Measurements from ENCODE around the gene PFKP.
A peak's percentile ranks its signal among the peaks of the same experiment; 100 is the strongest.

The PFKP gene

GRCh38 chr10:3071405-3072198, 4.3 kb downstream of the PFKP start:
- peak in 1 of 2 donors; percentile 24 for DNase-seq

GRCh38 chr10:3072641-3073360, 5.5 kb downstream of the PFKP start:
- no peak for DNase-seq

GRCh38 chr10:3074145-3074665, 6.9 kb downstream of the PFKP start:
- DNase-seq, result no peak

- no peak for DNase-seq
Observed at GRCh38 chr10:3074985-3075600, 7.7 kb downstream of the PFKP start.

DNA sequence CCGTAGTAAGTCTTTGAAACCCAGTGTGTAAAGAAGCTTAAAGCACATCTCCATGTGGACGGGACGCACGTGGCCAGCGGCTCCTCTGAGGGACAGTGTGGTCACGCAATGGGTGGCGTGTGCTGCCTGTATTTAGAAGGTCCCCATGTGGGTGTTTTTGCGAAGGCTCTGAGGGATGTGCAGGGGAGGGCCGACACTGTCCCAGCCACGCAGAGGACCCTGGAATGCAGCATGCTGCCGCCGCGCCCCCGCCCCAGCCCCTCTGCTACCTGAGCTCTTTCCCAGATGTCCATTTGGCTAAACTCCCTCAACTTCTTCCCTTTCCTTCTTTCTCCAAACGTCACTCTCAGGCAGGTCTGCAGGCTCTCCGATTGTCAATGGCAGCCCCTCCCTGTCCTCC, 8.8 kb downstream of the PFKP start:
- no peak for DNase-seq

- DNase-seq, result no peak
Observed at GRCh38 chr10:3077509-3077908, 10.2 kb downstream of the PFKP start.

DNA sequence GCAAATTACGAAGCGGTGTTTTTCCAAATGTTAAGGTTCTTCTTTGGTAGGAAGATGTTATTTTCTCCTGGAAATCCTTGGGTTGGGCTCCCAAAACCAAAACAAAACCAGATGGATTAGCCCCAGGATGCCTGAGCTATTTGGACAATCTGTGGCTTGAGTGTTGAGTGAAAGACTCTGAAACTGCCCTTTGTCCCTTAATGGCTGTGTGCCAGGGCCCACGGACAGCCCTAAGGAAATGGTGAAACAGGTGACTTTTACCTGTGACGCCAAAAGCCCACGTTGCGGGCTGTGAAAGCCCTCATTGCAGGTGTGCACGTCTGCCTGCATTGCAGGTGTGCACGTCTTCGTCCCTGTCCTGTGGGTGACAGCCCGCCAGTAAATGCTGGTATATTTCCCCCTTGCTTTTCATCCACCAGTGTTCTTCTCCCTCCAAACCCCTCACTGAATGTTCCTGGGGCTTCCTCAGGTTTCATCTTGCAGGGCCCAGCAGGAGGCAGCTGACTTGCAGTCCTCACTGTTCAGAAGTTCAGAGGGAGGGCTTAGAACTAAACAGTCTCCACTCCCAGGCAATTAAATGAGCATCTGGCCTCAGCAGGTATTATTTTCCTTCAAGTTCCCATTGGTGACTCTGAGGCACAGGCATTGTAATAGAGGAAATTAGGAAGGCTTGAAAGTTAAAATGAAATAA, 10.7 kb downstream of the PFKP start:
- no peak for DNase-seq

DNA sequence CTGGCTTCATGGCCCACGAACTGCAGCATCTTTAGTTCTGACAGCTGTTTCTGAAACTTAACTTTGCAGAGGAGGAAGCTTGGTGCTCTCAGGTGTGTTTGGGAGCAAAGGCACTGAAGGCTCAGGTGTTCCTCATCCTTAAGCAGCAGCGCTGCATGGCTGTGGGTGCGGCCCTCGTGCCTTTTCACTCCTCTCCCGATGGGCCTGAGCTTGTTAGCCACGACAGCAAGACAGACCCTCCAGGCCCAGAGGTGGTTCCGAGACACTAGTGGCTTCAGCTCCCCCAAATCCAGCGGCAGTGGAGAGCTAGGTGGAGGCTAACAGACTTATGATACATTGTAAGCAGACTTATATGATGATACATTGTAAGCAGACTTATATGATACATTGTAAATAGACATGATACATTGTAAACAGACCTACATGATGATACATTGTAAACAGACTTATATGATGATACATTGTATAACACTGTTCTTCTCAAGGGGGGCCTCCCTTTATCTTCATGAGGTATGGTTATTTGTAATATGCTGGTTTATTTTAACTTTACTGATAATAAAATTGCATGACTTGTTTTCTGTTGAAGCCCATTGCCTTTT, 14.1 kb downstream of the PFKP start:
- no peak for DNase-seq

GRCh38 chr10:3082290-3082689, 14.9 kb downstream of the PFKP start:
- DNase-seq, result no peak

- DNase-seq, result no peak
Observed at GRCh38 chr10:3085785-3086567, 18.6 kb downstream of the PFKP start.

DNA sequence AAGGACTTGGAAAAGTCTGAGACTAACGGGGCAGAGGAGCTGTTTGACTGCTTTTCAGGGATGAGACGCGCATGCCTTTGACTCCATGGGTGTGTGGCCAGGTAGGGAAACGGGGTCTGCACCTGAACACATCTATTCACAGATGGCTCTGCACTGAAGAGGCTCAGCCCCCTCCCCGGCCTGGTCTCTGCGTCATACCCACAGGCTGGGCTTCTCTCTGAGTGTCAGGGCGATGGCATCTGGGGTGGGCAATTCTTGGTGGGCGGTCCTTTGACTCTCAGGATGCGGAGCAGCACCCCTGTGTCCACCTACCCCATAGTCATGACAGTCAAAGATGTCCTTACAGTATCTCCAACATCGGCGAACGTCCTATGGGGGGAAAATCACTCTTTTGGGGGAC, 23.0 kb downstream of the PFKP start:
- no peak for DNase-seq

- no peak for DNase-seq
Observed at GRCh38 chr10:3090914-3091787, 23.8 kb downstream of the PFKP start.

DNA sequence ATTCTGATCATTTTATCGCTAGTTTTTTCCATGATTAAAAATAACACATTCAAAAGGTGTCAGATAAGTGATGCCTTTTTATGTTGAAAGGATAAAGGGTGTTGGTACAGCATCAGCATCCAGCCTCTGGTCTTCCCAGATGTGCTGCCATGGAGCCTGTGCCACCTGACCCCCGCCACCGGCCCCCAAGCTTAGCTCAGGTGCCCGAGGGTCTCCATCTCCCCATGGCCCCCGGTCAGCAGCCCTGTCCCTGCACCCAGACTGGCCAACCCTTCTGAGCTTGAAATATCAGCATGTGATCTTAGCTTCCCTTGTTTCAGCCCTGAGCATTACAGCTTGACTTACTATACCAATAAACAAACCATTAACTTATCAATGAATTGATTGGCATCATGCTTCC, 24.6 kb downstream of the PFKP start:
- DNase-seq, result no peak

GRCh38 chr10:3093996-3094395, 26.6 kb downstream of the PFKP start:
- no peak for DNase-seq

DNA sequence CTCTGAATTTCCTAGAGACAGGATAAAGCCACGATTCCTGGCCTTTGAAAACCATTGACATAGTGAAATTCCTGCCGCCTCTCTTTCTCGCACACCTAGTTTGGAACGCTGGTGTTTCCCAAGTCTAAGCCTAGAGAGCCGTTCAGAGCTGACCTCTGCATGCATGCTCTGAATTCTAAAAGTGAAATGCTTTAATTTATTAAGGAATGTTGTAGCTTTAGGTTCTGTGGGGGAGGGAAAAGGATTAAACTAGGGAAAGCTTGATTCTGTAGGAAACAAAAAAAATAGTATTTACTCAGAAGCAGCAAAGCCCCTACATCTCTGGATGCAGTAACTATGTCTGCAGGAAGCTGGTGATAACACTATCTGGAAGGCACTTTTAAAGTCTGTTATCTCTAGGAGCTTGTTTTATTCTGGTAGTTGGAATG, 27.3 kb downstream of the PFKP start:
- DNase-seq, result no peak

GRCh38 chr10:3095373-3096139, 28.2 kb downstream of the PFKP start:
- peak; percentile 90 to 93 for DNase-seq

DNA sequence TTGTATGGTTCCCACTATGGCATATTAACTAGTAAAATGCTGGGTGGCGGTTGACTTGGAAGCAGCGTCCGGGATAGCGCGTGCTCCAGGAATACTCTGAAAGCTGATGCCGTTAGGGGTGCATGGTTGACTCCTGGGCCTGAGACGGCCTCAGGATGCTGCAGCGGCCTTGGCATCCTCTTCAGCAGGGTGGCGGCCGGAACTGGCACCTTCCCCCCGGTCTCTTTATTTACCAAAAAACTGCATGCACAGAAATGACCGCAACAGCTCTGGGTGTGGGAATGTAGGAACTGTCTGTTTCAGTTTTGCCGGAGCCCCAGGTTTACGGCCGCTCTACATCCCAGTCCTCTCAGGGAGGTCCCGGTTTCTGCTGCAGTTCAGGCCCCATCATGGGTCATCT, 28.8 kb downstream of the PFKP start:
- DNase-seq, result peak in 1 of 2 donors; percentile 24

- DNase-seq, result no peak
Observed at GRCh38 chr10:3097160-3097559, 29.8 kb downstream of the PFKP start.

DNA sequence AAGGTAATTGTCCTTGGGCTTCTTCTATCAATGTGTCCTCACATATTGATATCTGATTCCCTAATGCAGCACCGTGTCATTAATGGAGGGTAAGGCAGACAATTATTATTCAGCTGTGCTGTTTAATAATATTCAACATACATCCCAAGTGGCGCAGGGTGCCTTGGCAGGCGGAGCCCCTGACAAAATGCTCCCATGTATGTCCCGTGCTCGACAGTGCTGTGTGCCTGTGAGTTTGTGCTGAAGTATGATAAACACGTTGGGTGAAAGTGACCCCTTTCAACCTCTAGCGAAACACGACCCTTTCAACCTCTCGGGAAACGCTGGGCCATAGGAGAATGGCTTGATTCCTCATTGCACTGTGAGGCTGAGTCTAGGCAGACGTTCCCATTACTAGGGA, 31.3 kb downstream of the PFKP start:
- no peak for DNase-seq

Data from inflammatory macrophage (primary cell).